Transverse colon (tissue), 4 donors: ENCODE results near the gene TAF6L. TPM values are rescaled to one million over a fixed set of nuclear protein-coding genes. Genes with fewer than 3 reads are reported as not detected.
A peak's percentile ranks its signal among the peaks of the same experiment; 100 is the strongest.
"Not testable (repeated sequence)": the region's sequence is repeated elsewhere in the genome, so short reads cannot be mapped to it uniquely, and the experiment has no call there.

Experiments
- DNase-seq: peaks from one replicate; pipeline ENCODE4 v3.0.0-alpha.2; 2019
- H3K27ac ChIP-seq, 4 donors: fragments of 200-600 bp; sonication (generic); 2 replicates each; pipeline ENCODE4 v1.5.1; 2016 to 2018; ENCODE audit warnings: inconsistent platforms in 4 of 4
- H3K27me3 ChIP-seq: fragments of 200-600 bp; sonication (generic); 2 replicates; pipeline ENCODE4 v1.5.1; 2017; ENCODE audit warnings: inconsistent platforms
- H3K36me3 ChIP-seq, 4 donors: fragments of 200-600 bp; sonication (generic); 2 replicates each; pipeline ENCODE4 v1.5.1; 2017 to 2019; ENCODE audit warnings: inconsistent platforms in 4 of 4
- H3K4me1 ChIP-seq, 4 donors: fragments of 200-600 bp; sonication (generic); 2 replicates each; pipeline ENCODE4 v1.5.1; 2017 to 2020; ENCODE audit warnings: inconsistent platforms in 4 of 4
- H3K4me3 ChIP-seq, 4 donors: fragments of 200-600 bp; sonication (generic); 1 replicate in 1 of 4; 2 replicates in 3 of 4; pipeline versions ENCODE4 v1.5.1 to v1.6.1; 2017 to 2019; ENCODE audit warnings: inconsistent platforms in 4 of 4
- H3K9me3 ChIP-seq, 2 donors: fragments of 200-600 bp; sonication (generic); 2 replicates each; pipeline ENCODE4 v1.5.1; 2017 to 2019; ENCODE audit warnings: inconsistent platforms in 2 of 2
- EP300 ChIP-seq: sonication (generic); formaldehyde crosslinking; IDR thresholded peaks from one replicate; pipeline ENCODE4 v1.6.1; 2017; ENCODE audit warnings: antibody characterized with exemption, low read depth
- POLR2A ChIP-seq: fragments of 450-650 bp; IDR thresholded peaks from one replicate; pipeline ENCODE4 v1.6.1; 2016; ENCODE audit warnings: antibody characterized with exemption, mild to moderate bottlenecking, moderate library complexity
- POLR2AphosphoS5 ChIP-seq, 3 donors: sonication (generic); formaldehyde crosslinking; IDR thresholded peaks; one replicate each; pipeline ENCODE4 v1.6.1; 2016; ENCODE audit warnings: antibody characterized with exemption in 3 of 3
- WGBS, 2 donors: methylation state at CpG; one replicate each; pipeline ENCODE4 v1.1.5; 2018; ENCODE audit warnings: low coverage in 1 of 2; 5-methylcytosine and 5-hydroxymethylcytosine counted together
- in situ Hi-C, 4 donors: fragments of 200-750 bp; cut with MboI; loops; one replicate each; pipeline versions ENCODE4 v1.15.0 to v1.15.1; 2017; ENCODE audit warnings: low sequenced_read_pairs in 3 of 4, low pct_ligation_motif_present in 1 of 4, low pct_unique_long_range_greater_than_20kb in 1 of 4
- intact Hi-C: fragments of 100-400 bp; cut with DNase I; formaldehyde crosslinking; loops from one replicate; pipeline ENCODE4 v1.15.1; 2023; ENCODE audit warnings: low total_unique reads
- total RNA-seq, 4 donors: library from RNA; depleted of rRNA; stranded (reverse); fragments of >200 nt; gene quantifications; one replicate each; pipeline ENCODE4 v1.1.0, GENCODE V29; 2016
- TF ChIP-seq, protein P1 (sequence below), 5 experiments: fragments of 200-600 bp in 3 of 5; fragments of 450-650 bp in 2 of 5; sonication (generic) in 3 of 5; IDR thresholded peaks; 1 replicate in 2 of 5; 2 replicates in 3 of 5; pipeline ENCODE4 v1.5.1; 2016 to 2017; ENCODE audit warnings: antibody characterized with exemption in 5 of 5, inconsistent platforms in 3 of 5, mild to moderate bottlenecking in 2 of 5, moderate library complexity in 1 of 5

The TAF6L gene
- total RNA-seq, 4 donors from 2014 or later: 18.9 to 234 (median 22.8) TPM

DNA sequence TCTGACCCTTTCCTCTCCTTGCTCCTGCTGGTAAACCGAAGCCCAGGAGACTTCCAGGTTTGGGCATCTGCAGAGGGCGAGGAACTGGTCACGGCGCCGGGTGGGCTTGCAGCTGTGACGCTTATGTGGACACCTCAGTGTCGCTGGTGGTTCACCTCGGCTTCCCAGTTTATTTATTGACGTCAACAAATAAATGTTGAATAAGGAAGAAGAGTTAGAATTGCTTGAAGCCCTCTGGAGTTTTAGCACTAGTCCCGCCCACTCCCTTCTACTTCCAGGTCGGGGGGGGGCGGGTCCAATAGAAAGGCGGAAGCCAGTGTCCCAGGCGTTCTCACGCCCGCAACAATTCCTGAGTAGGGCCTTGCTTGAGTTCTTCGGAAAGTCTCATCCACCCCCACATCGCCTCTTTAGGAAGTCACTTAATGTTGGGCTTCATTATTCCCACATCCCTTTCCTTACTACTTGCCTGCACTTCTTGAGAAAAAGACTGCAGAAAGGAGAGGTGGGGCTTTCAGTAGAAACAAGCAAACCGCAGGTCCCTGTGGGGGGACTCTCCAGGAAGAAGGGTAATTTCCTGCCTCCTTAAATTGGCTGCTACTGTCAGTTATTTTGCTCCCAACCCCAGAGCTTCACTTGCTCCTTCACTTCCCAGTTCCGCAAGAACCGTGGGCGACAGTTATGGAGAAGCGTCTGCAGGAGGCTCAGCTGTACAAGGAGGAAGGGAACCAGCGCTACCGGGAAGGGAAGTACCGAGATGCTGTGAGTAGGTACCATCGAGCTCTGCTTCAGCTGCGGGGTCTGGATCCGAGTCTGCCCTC is 42.8 kb upstream of the TAF6L start, which contains the start of gene TTC9C:
Gene TTC9C (plus strand): TSS at position 316 of the 818 bp plus-strand sequence. CDS start 363 bp downstream, at position 679.
- WGBS, 2 donors: 0% methylated on average over 2 to 29 of the region's 29 CpGs
- H3K9me3 ChIP-seq: no peaks in the 10 kb centered on the region
- H3K4me1 ChIP-seq: peaks cover 27 to 63% (median 39%) of the 10 kb centered on the region in 4 donors
- intact Hi-C loops (no loop called here), in situ Hi-C loops (no loop called here)
- peak; percentile 93 for DNase-seq
- no peaks in the 10 kb centered on the region for H3K27me3 ChIP-seq
- H3K4me3 ChIP-seq: peak within 1 kb of the TSS; percentile 73 to 96 (median 90)
- peaks cover 0 to 12% (median 4%) of the 10 kb centered on the region in 4 donors for H3K36me3 ChIP-seq
- peak within 1 kb of the TSS; percentile 97 to 99 (median 98) for H3K27ac ChIP-seq
- peak; percentile 86 for TF ChIP-seq POLR2A
- TF ChIP-seq, protein P1, sequence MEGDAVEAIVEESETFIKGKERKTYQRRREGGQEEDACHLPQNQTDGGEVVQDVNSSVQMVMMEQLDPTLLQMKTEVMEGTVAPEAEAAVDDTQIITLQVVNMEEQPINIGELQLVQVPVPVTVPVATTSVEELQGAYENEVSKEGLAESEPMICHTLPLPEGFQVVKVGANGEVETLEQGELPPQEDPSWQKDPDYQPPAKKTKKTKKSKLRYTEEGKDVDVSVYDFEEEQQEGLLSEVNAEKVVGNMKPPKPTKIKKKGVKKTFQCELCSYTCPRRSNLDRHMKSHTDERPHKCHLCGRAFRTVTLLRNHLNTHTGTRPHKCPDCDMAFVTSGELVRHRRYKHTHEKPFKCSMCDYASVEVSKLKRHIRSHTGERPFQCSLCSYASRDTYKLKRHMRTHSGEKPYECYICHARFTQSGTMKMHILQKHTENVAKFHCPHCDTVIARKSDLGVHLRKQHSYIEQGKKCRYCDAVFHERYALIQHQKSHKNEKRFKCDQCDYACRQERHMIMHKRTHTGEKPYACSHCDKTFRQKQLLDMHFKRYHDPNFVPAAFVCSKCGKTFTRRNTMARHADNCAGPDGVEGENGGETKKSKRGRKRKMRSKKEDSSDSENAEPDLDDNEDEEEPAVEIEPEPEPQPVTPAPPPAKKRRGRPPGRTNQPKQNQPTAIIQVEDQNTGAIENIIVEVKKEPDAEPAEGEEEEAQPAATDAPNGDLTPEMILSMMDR (IDR thresholded peaks at IDR 0.05): peak in 1 of 5 experiments; percentile 17
- no peak for TF ChIP-seq EP300
- peak; percentile 79 to 93 (median 84) for TF ChIP-seq POLR2AphosphoS5 (IDR thresholded peaks at IDR 0.05)

DNA sequence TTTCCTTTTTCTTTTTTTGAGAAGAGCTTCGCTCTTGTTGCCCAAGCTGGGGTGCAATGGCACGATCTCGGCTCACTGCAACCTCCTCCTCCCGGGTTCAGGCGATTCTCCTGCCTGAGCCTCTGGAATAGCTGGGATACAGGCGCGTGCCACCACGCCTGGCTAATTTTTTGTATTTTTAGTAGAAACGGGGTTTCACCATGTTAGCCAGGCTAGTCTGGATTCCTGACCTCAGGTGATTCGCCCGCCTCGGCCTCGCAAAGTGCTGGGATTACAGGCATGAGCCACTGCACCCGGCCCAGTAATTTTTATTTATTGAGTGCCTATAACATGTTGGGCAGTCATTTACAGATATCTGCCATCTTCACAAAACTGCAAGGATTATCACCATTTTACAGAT is 41.1 kb upstream of the TAF6L start:
- in situ Hi-C loops, H3K9me3 ChIP-seq, intact Hi-C loops, DNase-seq, H3K27me3 ChIP-seq: not testable (repeated sequence)
- H3K27ac ChIP-seq: peak overlapping the region; percentile 97 to 99 (median 98)
- 80 to 89% methylated on average over 3 to 14 of the region's 14 CpGs for WGBS, 2 donors
- H3K4me1 ChIP-seq: peaks cover 17 to 46% (median 26%) of the 10 kb centered on the region in 4 donors
- peak overlapping the region in 1 of 4 donors; percentile 73 for H3K4me3 ChIP-seq
- peaks cover 0 to 17% (median 5%) of the 10 kb centered on the region in 4 donors for H3K36me3 ChIP-seq

DNA sequence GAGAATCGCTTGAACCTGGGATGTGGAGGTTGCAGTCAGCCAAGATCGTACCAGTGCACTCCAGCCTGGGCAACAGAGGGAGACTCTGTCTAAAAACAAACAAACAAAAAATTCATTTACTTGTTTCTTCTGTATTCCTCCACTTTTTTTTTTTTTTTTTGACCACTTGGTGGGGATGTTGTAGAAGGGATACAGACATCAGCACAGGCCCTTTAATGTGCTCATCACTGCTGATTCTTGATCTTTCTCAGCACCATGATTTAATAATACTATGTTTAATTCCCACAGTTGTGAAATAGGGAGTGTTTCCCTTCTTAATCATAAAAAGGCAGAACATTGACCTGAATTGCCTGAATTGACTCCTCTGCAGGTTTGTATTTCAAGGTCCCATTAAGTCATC is 38.4 kb upstream of the TAF6L start:
- 62 to 73% methylated on average over 2 of the region's 2 CpGs for WGBS, 2 donors
- TF ChIP-seq POLR2A (no peak), POLR2AphosphoS5 (IDR thresholded peaks at IDR 0.05) (no peak)
- TF ChIP-seq, protein P1 (IDR thresholded peaks at IDR 0.05): peak in 2 of 5 experiments; percentile 5 to 8
- Histone ChIP-seq H3K4me1 (peaks cover 17 to 36% (median 23%) of the 10 kb centered on the region in 4 donors), H3K9me3 (no peaks in the 10 kb centered on the region), H3K4me3 (no peak overlapping the region), H3K27ac (no peak overlapping the region), H3K36me3 (peaks cover 0 to 44% (median 11%) of the 10 kb centered on the region in 4 donors), H3K27me3 (no peaks in the 10 kb centered on the region)
- no peak for DNase-seq
- in situ Hi-C loops: no loop called here
- intact Hi-C loops: no loop called here

DNA sequence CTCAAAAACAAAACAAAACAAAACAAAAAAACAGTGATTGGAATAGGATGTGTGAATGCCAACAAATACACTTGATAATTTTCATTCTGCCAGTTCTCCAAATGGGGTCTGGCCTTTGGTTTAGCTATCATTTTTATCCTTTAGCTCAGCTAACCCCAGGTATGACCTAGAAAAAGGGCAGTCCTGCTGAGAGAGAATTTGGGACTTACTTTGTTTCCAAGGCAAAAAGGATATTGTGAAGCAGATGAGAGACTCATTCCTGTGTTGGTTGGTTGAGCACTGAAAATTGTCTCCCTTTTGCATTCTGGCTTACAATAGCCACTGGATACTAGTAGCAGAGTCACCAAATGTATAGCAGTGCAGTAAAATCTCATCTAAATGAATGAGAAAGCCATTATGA is 34.0 kb upstream of the TAF6L start:
- peaks cover 0 to 7% (median 0%) of the 10 kb centered on the region in 4 donors for H3K4me1 ChIP-seq
- in situ Hi-C loops: no loop called here
- peaks cover 0 to 63% (median 18%) of the 10 kb centered on the region in 4 donors for H3K36me3 ChIP-seq

More for the DNA sequence above, 34.0 kb upstream of the TAF6L start:
- Histone ChIP-seq H3K4me3 (no peak overlapping the region), H3K9me3 (no peaks in the 10 kb centered on the region), H3K27me3 (no peaks in the 10 kb centered on the region), H3K27ac (no peak overlapping the region)
- TF ChIP-seq POLR2AphosphoS5 (IDR thresholded peaks at IDR 0.05): no peak
- TF ChIP-seq POLR2A: no peak
- TF ChIP-seq, protein P1 (IDR thresholded peaks at IDR 0.05): no peak
- TF ChIP-seq EP300: no peak
- DNase-seq: no peak
- intact Hi-C loops: no loop called here
